ENCODE results near the gene ZNF814. TPM values are rescaled to one million over a fixed set of nuclear protein-coding genes. Genes with fewer than 3 reads are reported as not detected.
"Not testable (repeated sequence)": the region's sequence is repeated elsewhere in the genome, so short reads cannot be mapped to it uniquely, and the experiment has no call there.

ZNF814 gene
- total RNA-seq, 2 donors from 2014 or later: 10.7 to 13.3 TPM

- DNase-seq (ENCODE audit: low spot score); intact Hi-C loops (cut with DNase I): not testable (repeated sequence)
Measured at GRCh38 chr19:57821501-57821900, 67.3 kb downstream of the ZNF814 start.

- intact Hi-C loops (cut with DNase I); DNase-seq (ENCODE audit: low spot score): not testable (repeated sequence)
Measured at GRCh38 chr19:57821095-57821494, 67.7 kb downstream of the ZNF814 start.

GRCh38 chr19:57820599-57820998 is 68.2 kb downstream of the ZNF814 start:
- no peak for DNase-seq (ENCODE audit: low spot score)
- intact Hi-C loops (cut with DNase I): no loop called here

GRCh38 chr19:57819475-57820148 is 69.2 kb downstream of the ZNF814 start:
- intact Hi-C loops (cut with DNase I): no loop called here

GRCh38 chr19:57818378-57818777 is 70.5 kb downstream of the ZNF814 start:
- intact Hi-C loops (cut with DNase I): no loop called here
- DNase-seq (ENCODE audit: low spot score): no peak

More at GRCh38 chr19:57819475-57820148, 69.2 kb downstream of the ZNF814 start:
- peak; percentile 93 for DNase-seq (ENCODE audit: low spot score)

GRCh38 chr19:57817976-57818375 is 70.9 kb downstream of the ZNF814 start:
- DNase-seq (ENCODE audit: low spot score): no peak
- intact Hi-C loops (cut with DNase I): no loop called here

- intact Hi-C loops (cut with DNase I): no loop called here
- no peak for DNase-seq (ENCODE audit: low spot score)
Measured at GRCh38 chr19:57816652-57817051, 72.2 kb downstream of the ZNF814 start.

- intact Hi-C loops (cut with DNase I): no loop called here
- DNase-seq (ENCODE audit: low spot score): no peak
Measured at GRCh38 chr19:57815247-57816075, 73.4 kb downstream of the ZNF814 start.

- intact Hi-C loops (cut with DNase I): no loop called here
- peak; percentile 95 for DNase-seq (ENCODE audit: low spot score)
Measured at GRCh38 chr19:57814505-57815246, 74.2 kb downstream of the ZNF814 start, which contains the start of gene ZNF552. Gene ZNF552 (minus strand): TSS chr19:57814913. CDS start chr19:57814743, 170 bp downstream.

GRCh38 chr19:57813919-57814504 is 74.8 kb downstream of the ZNF814 start:
- intact Hi-C loops (cut with DNase I): no loop called here
- DNase-seq (ENCODE audit: low spot score): no peak

GRCh38 chr19:57812975-57813820 is 75.6 kb downstream of the ZNF814 start:
- DNase-seq (ENCODE audit: low spot score); intact Hi-C loops (cut with DNase I): not testable (repeated sequence)

- intact Hi-C loops (cut with DNase I): no loop called here
- DNase-seq (ENCODE audit: low spot score): no peak
Measured at GRCh38 chr19:57812226-57812625, 76.6 kb downstream of the ZNF814 start.

GRCh38 chr19:57810410-57811295 is 78.2 kb downstream of the ZNF814 start:
- DNase-seq (ENCODE audit: low spot score); intact Hi-C loops (cut with DNase I): not testable (repeated sequence)

GRCh38 chr19:57807541-57807940 is 81.3 kb downstream of the ZNF814 start:
- DNase-seq (ENCODE audit: low spot score): no peak
- intact Hi-C loops (cut with DNase I): no loop called here

- intact Hi-C loops (cut with DNase I): no loop called here
- no peak for DNase-seq (ENCODE audit: low spot score)
Measured at GRCh38 chr19:57803594-57804325, 85.1 kb downstream of the ZNF814 start.

GRCh38 chr19:57803265-57803593 is 85.6 kb downstream of the ZNF814 start:
- DNase-seq (ENCODE audit: low spot score): no peak
- intact Hi-C loops (cut with DNase I): no loop called here

- intact Hi-C loops (cut with DNase I): no loop called here
- DNase-seq (ENCODE audit: low spot score): no peak
Measured at GRCh38 chr19:57802269-57802668, 86.6 kb downstream of the ZNF814 start.
